HCT116 (cell line): ENCODE results near the gene SELENOM. TPM values are rescaled to one million over a fixed set of nuclear protein-coding genes. Genes with fewer than 3 reads are reported as not detected.

Experiments
- ATAC-seq: fragments of 200-7000 bp; cut with Tn5 transposase; 2 replicates; pipeline ENCODE4 v1.9.1; 2020; ENCODE audit warnings: mild to moderate bottlenecking, moderate library complexity
- BruUV-seq: library from RNA; stranded (reverse); fragments of 400-500 nt; replicated peaks from 2 replicates; lab custom pipeline; 2021; lab: Mats Ljungman, UMichigan
- CTCF ChIA-PET: fragments of 300-600 bp; sonication (Branson Sonifier 250); formaldehyde crosslinking; loops from one replicate; lab custom pipeline; 2021; ENCODE audit warnings: antibody characterized with exemption; lab: Charles Lee
- POLR2A ChIA-PET: fragments of 300-600, 350-600 bp; sonication (Branson Sonifier 250); formaldehyde crosslinking; loops from one replicate; lab custom pipeline; 2021; ENCODE audit warnings: antibody characterized with exemption; lab: Charles Lee
- RAD21 ChIA-PET, 2 experiments: fragments of 300-600 bp; sonication (Branson Sonifier 250); formaldehyde crosslinking; loops; one replicate each; lab custom pipeline; 2023; ENCODE audit warnings: low total read pairs in 2 of 2; ENCODE audit not compliant: uncharacterized antibody in 2 of 2, unreplicated experiment in 2 of 2, low non-redundant PET in 1 of 2; lab: Charles Lee
- DNase-seq: peaks from one replicate; pipeline ENCODE4 v3.0.0-alpha.2; 2010; ENCODE audit warnings: low read depth, low spot score
- H2AFZ ChIP-seq: fragments of 200-600 bp; shearing (Covaris generic), sonication (generic); 2 replicates; pipeline ENCODE4 v1.6.1; 2017; ENCODE audit warnings: low read depth, mixed run types, mixed read lengths, antibody characterized with exemption, low read length; ENCODE audit not compliant: poor library complexity, severe bottlenecking
- H3K27ac ChIP-seq: 2 replicates; pipeline ENCODE4 v1.5.1; 2012; ENCODE audit warnings: low read depth, low read length
- H3K27me3 ChIP-seq: fragments of 200-600 bp; sonication (generic); 2 replicates; pipeline ENCODE4 v1.6.1; 2016; ENCODE audit warnings: mixed run types, low read length, mixed read lengths; ENCODE audit not compliant: insufficient read depth
- H3K36me3 ChIP-seq, 2 experiments: fragments of 200-500 bp in 1 of 2; fragments of 200-600 bp in 1 of 2; sonication (Bioruptor generic) in 1 of 2; sonication (generic) in 1 of 2; 2 replicates each; pipeline versions ENCODE4 v1.5.1 to v1.6.1; 2014 to 2016; ENCODE audit warnings: low read length in 2 of 2, inconsistent platforms in 1 of 2, mixed read lengths in 1 of 2, mixed run types in 1 of 2; ENCODE audit not compliant: insufficient read depth in 2 of 2, control insufficient read depth in 1 of 2
- H3K4me1 ChIP-seq, 2 experiments: fragments of 200-600 bp in 1 of 2; sonication (generic) in 1 of 2; 2 replicates each; pipeline versions ENCODE4 v1.5.1 to v1.6.1; 2012 to 2017; ENCODE audit warnings: low read length in 2 of 2, inconsistent platforms in 1 of 2, mild to moderate bottlenecking in 1 of 2, mixed read lengths in 1 of 2, mixed run types in 1 of 2, moderate library complexity in 1 of 2; ENCODE audit not compliant: insufficient read depth in 2 of 2, control insufficient read depth in 1 of 2
- H3K4me2 ChIP-seq: fragments of 200-600 bp; sonication (generic); 2 replicates; pipeline ENCODE4 v1.6.1; 2017; ENCODE audit warnings: mixed run types, low read length, mixed read lengths
- H3K4me3 ChIP-seq, 2 experiments: fragments of 200-600 bp in 1 of 2; sonication (generic) in 1 of 2; replicated peaks in 1 of 2; 2 replicates each; pipeline ENCODE4 v1.5.1; 2011 to 2016; ENCODE audit warnings: low read length in 2 of 2, control low read depth in 1 of 2, low read depth in 1 of 2, mild to moderate bottlenecking in 1 of 2, mixed read lengths in 1 of 2, mixed run types in 1 of 2
- H3K79me2 ChIP-seq: fragments of 200-600 bp; sonication (generic); 2 replicates; pipeline ENCODE4 v1.6.1; 2017; ENCODE audit warnings: mild to moderate bottlenecking, mixed run types, low read length, moderate library complexity, mixed read lengths; ENCODE audit not compliant: insufficient read depth
- H3K9ac ChIP-seq: fragments of 200-600 bp; sonication (generic); 2 replicates; pipeline ENCODE4 v1.6.1; 2016; ENCODE audit warnings: low read length, mixed read lengths
- H3K9me2 ChIP-seq: fragments of 200-600 bp; sonication (generic), shearing (Covaris generic); 2 replicates; pipeline ENCODE4 v1.6.1; 2017; ENCODE audit warnings: mixed run types, mild to moderate bottlenecking, moderate library complexity; ENCODE audit not compliant: insufficient read depth
- H3K9me3 ChIP-seq, 2 experiments: fragments of 200-500 bp in 1 of 2; fragments of 200-600 bp in 1 of 2; sonication (Bioruptor generic) in 1 of 2; sonication (generic) in 1 of 2; 2 replicates each; pipeline ENCODE4 v1.6.1; 2014 to 2017; ENCODE audit warnings: low read length in 2 of 2, mixed read lengths in 2 of 2, inconsistent platforms in 1 of 2, low read depth in 1 of 2, mild to moderate bottlenecking in 1 of 2, mixed run types in 1 of 2, moderate library complexity in 1 of 2; ENCODE audit not compliant: control insufficient read depth in 1 of 2, insufficient read depth in 1 of 2
- H4K20me1 ChIP-seq: fragments of 200-600 bp; sonication (generic), shearing (Covaris generic); 2 replicates; pipeline ENCODE4 v1.6.1; 2017; ENCODE audit warnings: mixed run types, mild to moderate bottlenecking, moderate library complexity; ENCODE audit not compliant: insufficient read depth
- ATF3 ChIP-seq: IDR thresholded peaks from 2 replicates; pipeline ENCODE4 v1.6.1; 2012
- CBX3 ChIP-seq: IDR thresholded peaks from 2 replicates; pipeline ENCODE4 v1.6.1; 2012; ENCODE audit warnings: low read depth
- ELF1 ChIP-seq: IDR thresholded peaks from 2 replicates; pipeline ENCODE4 v1.6.1; 2012; ENCODE audit warnings: low read depth, borderline replicate concordance
- EZH2 ChIP-seq: fragments of 200-600 bp; sonication (generic); IDR thresholded peaks from 2 replicates; pipeline ENCODE4 v1.6.1; 2017; ENCODE audit warnings: antibody characterized with exemption, mixed run types
- JUND ChIP-seq: IDR thresholded peaks from 2 replicates; pipeline ENCODE4 v1.6.1; 2012
- MAX ChIP-seq: IDR thresholded peaks from 2 replicates; pipeline ENCODE4 v1.6.1; 2012
- POLR2A ChIP-seq: IDR thresholded peaks from 2 replicates; pipeline ENCODE4 v1.7.0; 2011; ENCODE audit warnings: borderline replicate concordance; ENCODE audit not compliant: insufficient read depth, insufficient read length; ENCODE audit errors: extremely low read depth
- POLR2AphosphoS5 ChIP-seq: IDR thresholded peaks from 2 replicates; pipeline ENCODE4 v1.6.1; 2011; ENCODE audit warnings: mild to moderate bottlenecking, low read depth, low read length, moderate library complexity
- RAD21 ChIP-seq: IDR thresholded peaks from 2 replicates; pipeline ENCODE4 v1.6.1; 2012; ENCODE audit warnings: low read depth, mild to moderate bottlenecking
- SIN3A ChIP-seq: IDR thresholded peaks from 2 replicates; pipeline ENCODE4 v1.6.1; 2012; ENCODE audit warnings: low read depth
- SP1 ChIP-seq: IDR thresholded peaks from 2 replicates; pipeline ENCODE4 v1.6.1; 2012; ENCODE audit warnings: low read depth
- SRF ChIP-seq: IDR thresholded peaks from 2 replicates; pipeline ENCODE4 v1.6.1; 2012; ENCODE audit warnings: low read depth
- ZNF274 ChIP-seq: fragments of 200-500 bp; sonication (Bioruptor generic); IDR thresholded peaks from 2 replicates; pipeline ENCODE4 v1.6.1; 2014; ENCODE audit warnings: mild to moderate bottlenecking, low read depth, low read length, inconsistent platforms
- intact Hi-C: fragments of 100-400 bp; cut with micrococcal nuclease; formaldehyde crosslinking; loops from 2 replicates; pipeline ENCODE4 v1.10.0; 2022
- total RNA-seq: library from RNA; stranded (reverse); gene quantifications from one replicate; pipeline ENCODE4 v1.2.1, GENCODE V29; 2021; ENCODE audit not compliant: unreplicated experiment

Gene SELENOM
- total RNA-seq, 1 experiment from 2014 or later = 65.6 TPM

- Histone ChIP-seq H3K9me2 (no peaks in the 10 kb centered on the region), H3K27ac (no peak overlapping the region), H4K20me1 (no peaks in the 10 kb centered on the region), H3K4me3 (no peak overlapping the region), H3K4me2 (no peak overlapping the region), H3K36me3 (no peaks in the 10 kb centered on the region), H3K4me1 (peaks cover 9 to 25% of the 10 kb centered on the region in 2 experiments), H2AFZ (no peak overlapping the region), H3K79me2 (no peaks in the 10 kb centered on the region), H3K9me3 (no peaks in the 10 kb centered on the region), H3K27me3 (no peaks in the 10 kb centered on the region), H3K9ac (no peak overlapping the region)
- no TSS peak for BruUV-seq
- ATAC-seq (no peak), DNase-seq (no peak)
- TF ChIP-seq JUND (no peak), MAX (no peak), SIN3A (no peak), CBX3 (no peak), SP1 (no peak), ATF3 (no peak), EZH2 (no peak), ELF1 (no peak), POLR2A (no peak), RAD21 (no peak), POLR2AphosphoS5 (no peak), SRF (no peak), ZNF274 (no peak)
- RAD21 ChIA-PET = interaction anchor here in 1 of 2 experiments (0.6 kb wide), 1 partner anchor 10 kb away, joined by 3 read pairs; no protein-coding TSS in a partner anchor
- POLR2A ChIA-PET = no interaction called here
- intact Hi-C loops = no loop called here
- CTCF ChIA-PET = interaction anchor here (1.8 kb wide), 1 partner anchor 18 kb away, joined by 6 read pairs; the partner anchor contains the start of gene SELENOM
These were observed 18.3 kb upstream of the SELENOM start for GRCh38 chr22:31125521-31126117.
